ENCODE data around the gene PARD3B.

PARD3B gene

GRCh38 chr2:204794624-204795023 lies 249.3 kb downstream of the PARD3B start:
- no peak overlapping the region for H3K27ac ChIP-seq
- CTCF ChIA-PET, result no interaction called here
- POLR2A ChIA-PET (ENCODE audit: low non-redundant PET), result no interaction called here
- no peak for DNase-seq (ENCODE audit: low spot score)
- TF ChIP-seq, protein P1, sequence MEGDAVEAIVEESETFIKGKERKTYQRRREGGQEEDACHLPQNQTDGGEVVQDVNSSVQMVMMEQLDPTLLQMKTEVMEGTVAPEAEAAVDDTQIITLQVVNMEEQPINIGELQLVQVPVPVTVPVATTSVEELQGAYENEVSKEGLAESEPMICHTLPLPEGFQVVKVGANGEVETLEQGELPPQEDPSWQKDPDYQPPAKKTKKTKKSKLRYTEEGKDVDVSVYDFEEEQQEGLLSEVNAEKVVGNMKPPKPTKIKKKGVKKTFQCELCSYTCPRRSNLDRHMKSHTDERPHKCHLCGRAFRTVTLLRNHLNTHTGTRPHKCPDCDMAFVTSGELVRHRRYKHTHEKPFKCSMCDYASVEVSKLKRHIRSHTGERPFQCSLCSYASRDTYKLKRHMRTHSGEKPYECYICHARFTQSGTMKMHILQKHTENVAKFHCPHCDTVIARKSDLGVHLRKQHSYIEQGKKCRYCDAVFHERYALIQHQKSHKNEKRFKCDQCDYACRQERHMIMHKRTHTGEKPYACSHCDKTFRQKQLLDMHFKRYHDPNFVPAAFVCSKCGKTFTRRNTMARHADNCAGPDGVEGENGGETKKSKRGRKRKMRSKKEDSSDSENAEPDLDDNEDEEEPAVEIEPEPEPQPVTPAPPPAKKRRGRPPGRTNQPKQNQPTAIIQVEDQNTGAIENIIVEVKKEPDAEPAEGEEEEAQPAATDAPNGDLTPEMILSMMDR (conservative IDR thresholded peaks at IDR 0.05; ENCODE audit: low read depth), result no peak

- ChIA-PET CTCF (no interaction called here), POLR2A (ENCODE audit: low non-redundant PET) (no interaction called here)
- no peak overlapping the region for H3K27ac ChIP-seq
- no peak for DNase-seq (ENCODE audit: low spot score)
- TF ChIP-seq, protein P1 (conservative IDR thresholded peaks at IDR 0.05; ENCODE audit: low read depth), result no peak
Measured at GRCh38 chr2:204795156-204795555, 249.9 kb downstream of the PARD3B start.

- no peak for DNase-seq (ENCODE audit: low spot score)
- H3K27ac ChIP-seq, result no peak overlapping the region
- CTCF ChIA-PET, result no interaction called here
- TF ChIP-seq, protein P1 (conservative IDR thresholded peaks at IDR 0.05; ENCODE audit: low read depth), result no peak
- POLR2A ChIA-PET (ENCODE audit: low non-redundant PET), result no interaction called here
Measured at GRCh38 chr2:204796581-204796980, 251.3 kb downstream of the PARD3B start.

GRCh38 chr2:204799791-204800190 lies 254.5 kb downstream of the PARD3B start:
- H3K27ac ChIP-seq, result no peak overlapping the region
- no peak for DNase-seq (ENCODE audit: low spot score)
- CTCF ChIA-PET, result no interaction called here
- POLR2A ChIA-PET (ENCODE audit: low non-redundant PET), result no interaction called here
- TF ChIP-seq, protein P1 (conservative IDR thresholded peaks at IDR 0.05; ENCODE audit: low read depth), result no peak

- TF ChIP-seq, protein P1 (conservative IDR thresholded peaks at IDR 0.05; ENCODE audit: low read depth), result no peak
- POLR2A ChIA-PET (ENCODE audit: low non-redundant PET), result no interaction called here
- H3K27ac ChIP-seq, result no peak overlapping the region
- DNase-seq (ENCODE audit: low spot score), result no peak
- CTCF ChIA-PET, result interaction anchor here (0.6 kb wide), 1 partner anchor 16 kb away, joined by 3 read pairs; no protein-coding TSS in a partner anchor
Measured at GRCh38 chr2:204808494-204808893, 263.2 kb downstream of the PARD3B start.

- CTCF ChIA-PET, result no interaction called here
- DNase-seq (ENCODE audit: low spot score), result no peak
- TF ChIP-seq, protein P1 (conservative IDR thresholded peaks at IDR 0.05; ENCODE audit: low read depth), result no peak
- no peak overlapping the region for H3K27ac ChIP-seq
- POLR2A ChIA-PET (ENCODE audit: low non-redundant PET), result no interaction called here
Measured at GRCh38 chr2:204824751-204825453, 279.6 kb downstream of the PARD3B start.

Measured in RWPE1 (cell line).